Activated naive CD4-positive, alpha-beta T cell (primary cell): ENCODE data around the gene MLIP.
"Not testable (repeated sequence)": the region's sequence is repeated elsewhere in the genome, so short reads cannot be mapped to it uniquely, and the experiment has no call there.

ENCODE experiments used
- DNase-seq, 4 experiments: peaks; one replicate each; lab custom pipeline; 2025; lab: John Stamatoyannopoulos, UW

Gene MLIP

DNA sequence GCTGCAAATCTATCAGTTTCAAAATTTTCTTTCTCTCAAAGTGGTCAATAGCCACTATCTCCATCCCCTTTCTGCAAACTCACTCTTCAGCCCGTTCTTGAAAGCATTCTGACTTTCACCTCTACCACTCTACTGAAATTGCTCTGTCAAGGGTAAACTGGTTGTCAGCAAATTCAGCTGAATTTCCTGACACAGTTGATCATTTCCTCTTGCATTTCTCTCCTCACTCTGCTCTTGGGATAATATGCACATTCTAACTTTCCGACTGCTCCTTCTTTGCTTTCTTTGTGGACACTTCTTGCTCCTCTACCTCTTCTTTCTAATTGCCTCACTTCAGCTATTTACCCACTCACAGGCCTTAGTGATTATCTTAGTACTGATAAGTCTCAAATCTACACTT lies 123.3 kb downstream of the MLIP start:
- DNase-seq, result no peak

GRCh38 chr6:54236984-54237383 lies 125.7 kb downstream of the MLIP start:
- no peak for DNase-seq

GRCh38 chr6:54238396-54238795 lies 127.2 kb downstream of the MLIP start:
- DNase-seq, result no peak

- no peak for DNase-seq
Observed at GRCh38 chr6:54243699-54244098, 132.5 kb downstream of the MLIP start.

- DNase-seq, result no peak
Observed at GRCh38 chr6:54244430-54244829, 133.2 kb downstream of the MLIP start.

GRCh38 chr6:54245265-54245664 lies 134.0 kb downstream of the MLIP start:
- no peak for DNase-seq

DNA sequence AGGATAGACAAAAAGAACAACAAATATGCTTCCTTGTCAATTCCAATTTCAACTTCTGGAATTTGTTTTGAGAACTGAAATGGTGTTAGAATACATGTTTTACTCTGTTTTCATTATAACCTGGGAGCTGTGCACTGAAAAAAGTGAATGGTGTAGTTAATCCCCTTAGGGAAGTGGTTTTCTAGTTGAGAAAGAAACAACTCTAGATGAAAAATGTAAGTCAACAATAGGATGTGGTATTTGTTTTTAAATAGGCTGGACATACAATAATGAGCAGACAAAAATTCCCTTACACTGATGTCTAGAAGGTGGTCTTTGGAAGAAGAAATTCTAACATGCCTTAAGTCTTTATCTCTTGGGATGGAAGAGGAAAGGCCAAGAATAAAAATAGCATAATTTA lies 137.1 kb downstream of the MLIP start:
- DNase-seq, result no peak

DNA sequence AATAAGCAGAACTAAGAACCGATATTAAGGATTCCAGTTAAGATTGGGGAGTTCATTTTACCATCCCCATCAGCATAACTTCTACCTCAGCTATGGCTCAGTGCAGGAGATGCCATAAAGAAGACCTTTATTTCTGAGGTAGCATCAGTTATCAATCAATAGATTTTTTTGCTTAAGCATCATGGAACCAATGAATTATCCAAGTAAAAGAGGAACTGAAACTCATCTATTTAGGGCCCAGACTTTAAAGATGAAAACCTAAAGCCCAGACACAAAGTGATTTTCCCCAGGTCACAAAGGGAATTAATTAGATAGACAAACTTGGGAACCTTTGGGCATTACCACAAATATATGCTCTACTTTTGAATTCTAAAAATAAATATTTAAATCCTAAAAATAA lies 137.8 kb downstream of the MLIP start:
- DNase-seq, result no peak

DNA sequence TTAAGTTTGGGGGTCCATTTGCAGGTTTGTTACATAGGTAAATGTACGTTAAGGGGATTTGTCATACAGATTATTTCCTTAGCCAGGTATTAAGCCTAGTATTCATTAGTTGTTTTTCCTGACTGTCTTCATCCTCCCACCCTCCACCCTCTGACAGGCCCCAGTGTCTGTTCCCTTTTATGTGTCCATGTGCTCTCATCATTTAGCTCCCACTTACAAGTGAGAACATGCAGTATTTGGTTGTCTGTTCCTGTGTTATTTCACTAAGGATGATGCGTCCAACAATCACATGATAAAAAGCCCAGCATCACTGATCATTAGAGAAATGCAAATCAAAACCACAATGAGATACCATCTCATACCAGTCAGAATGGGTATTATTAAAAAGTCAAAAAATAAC lies 138.6 kb downstream of the MLIP start:
- not testable (repeated sequence) for DNase-seq

DNA sequence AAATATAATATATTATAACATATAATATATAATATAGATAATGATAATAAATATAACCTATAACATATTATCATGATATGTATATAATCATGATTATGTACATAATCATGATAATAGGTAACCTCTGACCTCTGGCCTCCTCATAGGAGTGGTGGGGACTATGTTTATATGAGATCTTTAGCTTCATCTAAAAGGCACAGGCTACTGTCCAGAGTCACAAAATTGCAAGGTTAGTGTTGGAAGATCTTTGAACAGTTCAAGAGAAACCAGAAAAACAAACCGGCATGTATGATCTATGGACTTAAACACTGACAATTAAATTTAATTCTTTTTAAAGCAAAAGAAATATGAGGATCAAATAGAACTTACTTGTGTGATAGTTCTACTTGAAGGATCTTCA lies 141.3 kb downstream of the MLIP start:
- DNase-seq, result no peak

DNA sequence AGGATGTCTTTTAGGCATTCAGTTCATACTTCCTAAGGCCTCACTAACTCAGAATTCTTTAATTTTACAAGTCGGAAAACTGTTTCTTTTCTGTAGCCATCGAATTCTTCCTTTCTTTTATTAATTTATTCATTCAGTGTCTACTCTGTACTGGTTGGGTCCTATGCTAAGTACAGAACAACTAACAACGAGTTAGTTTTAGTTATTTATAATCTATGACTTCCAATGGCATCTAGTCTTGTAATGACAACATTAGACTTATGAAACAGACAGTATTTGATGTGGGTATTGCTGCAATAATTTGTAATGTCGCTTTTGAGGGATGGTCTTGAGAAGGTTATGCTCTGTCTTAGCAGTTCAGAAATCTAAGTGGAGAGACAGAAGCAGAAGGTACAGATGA lies 141.7 kb downstream of the MLIP start:
- no peak for DNase-seq

- no peak for DNase-seq
Observed at GRCh38 chr6:54254886-54255285, 143.6 kb downstream of the MLIP start.

- DNase-seq, result no peak
Observed at GRCh38 chr6:54255886-54256285, 144.6 kb downstream of the MLIP start.

- no peak for DNase-seq
Observed at GRCh38 chr6:54260025-54260424, 148.8 kb downstream of the MLIP start.

DNA sequence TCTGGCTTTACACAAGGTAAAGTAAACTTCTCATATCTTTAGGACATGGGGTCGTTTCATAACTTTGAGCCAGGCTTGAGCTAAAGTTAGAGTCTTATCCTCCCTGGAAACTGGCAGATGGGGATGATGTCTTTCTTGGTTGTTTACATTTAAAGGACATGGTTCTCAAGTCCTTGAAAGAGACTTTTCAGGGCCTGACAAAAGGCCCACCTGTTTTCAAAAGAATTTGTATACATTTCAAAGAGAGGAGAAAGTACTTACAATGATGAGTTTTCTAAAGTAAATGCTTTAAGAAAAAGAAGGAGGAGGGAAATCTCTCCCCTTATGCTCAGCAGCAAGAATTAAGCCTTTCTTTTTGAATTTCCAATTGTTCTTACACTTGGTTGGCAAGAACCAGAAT lies 151.3 kb downstream of the MLIP start:
- no peak for DNase-seq

DNA sequence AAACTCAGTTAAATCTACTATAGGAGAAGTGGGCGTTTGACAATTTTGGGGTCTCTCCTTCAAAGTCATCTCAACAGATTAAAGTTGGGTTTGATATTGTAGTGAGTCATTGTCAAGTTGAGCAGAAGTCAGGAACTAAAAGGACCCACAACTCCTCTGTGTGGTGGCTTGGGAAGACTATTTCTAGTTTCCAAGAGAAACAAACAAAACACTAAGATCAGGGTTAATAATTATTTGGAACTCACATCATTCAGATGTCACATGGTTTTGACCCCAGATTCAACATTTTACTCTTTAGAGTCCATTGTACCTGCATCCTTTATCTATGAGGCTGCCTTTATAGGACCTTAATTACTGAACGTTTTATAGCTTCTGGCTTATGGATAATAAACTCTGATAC lies 151.7 kb downstream of the MLIP start:
- no peak for DNase-seq

- no peak for DNase-seq
Observed at GRCh38 chr6:54264581-54265272, 153.5 kb downstream of the MLIP start.

GRCh38 chr6:54266400-54266923 lies 155.2 kb downstream of the MLIP start:
- DNase-seq, result no peak

DNA sequence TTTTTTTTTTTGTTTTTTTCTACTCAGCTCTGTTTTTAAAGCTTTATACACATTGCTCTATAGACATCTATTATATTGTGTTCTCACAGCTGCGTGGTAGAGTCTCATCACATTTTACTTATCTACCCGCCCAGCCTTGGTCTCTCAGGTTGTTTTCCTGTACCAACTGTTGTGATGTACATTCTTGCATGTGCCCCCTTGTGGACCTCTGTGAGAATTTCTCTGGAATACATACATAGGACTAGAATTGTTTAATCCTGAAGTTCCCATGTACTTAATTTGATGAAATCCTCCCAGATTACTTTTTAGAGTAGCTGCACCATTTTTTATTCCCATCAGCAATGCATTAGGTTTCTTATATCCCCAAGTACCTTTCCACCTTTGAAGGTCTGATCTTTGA lies 156.6 kb downstream of the MLIP start:
- DNase-seq, result no peak

GRCh38 chr6:54273214-54273820 lies 162.1 kb downstream of the MLIP start:
- no peak for DNase-seq

- DNase-seq, result no peak
Observed at GRCh38 chr6:54274383-54274782, 163.1 kb downstream of the MLIP start.

- DNase-seq, result no peak
Observed at GRCh38 chr6:54282186-54282585, 170.9 kb downstream of the MLIP start.

DNA sequence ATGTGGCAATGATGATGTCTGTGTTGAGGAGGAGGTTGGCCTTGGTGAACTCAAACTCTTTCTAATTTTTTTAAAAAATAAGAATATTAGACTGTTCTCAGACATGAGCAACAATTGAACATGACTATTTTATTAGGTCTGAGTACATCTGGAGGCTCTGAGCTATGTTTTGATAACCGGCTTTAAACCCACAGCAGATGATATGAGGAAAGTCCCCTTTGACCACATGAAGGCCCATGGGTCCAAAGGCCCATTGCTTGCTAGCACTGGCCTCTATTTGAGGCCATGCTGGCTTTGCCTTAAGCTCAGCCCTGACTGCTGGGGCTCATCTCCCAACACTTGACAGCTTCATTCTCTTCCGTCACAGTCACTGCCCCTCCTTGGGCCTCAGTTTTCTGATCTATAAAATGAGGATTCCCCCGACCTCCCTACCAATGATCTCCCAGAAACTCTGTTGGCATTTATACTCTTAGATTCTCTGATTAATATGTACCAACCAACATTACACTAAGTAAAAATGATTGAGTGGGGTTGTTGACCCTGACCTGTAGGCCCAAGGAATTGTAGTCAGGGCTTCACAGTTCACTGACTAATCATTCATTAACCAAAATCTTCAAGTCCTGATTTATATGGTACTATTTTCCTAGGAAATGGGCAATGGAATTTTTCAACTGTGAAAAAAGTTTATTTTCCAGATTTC lies 173.1 kb downstream of the MLIP start:
- DNase-seq, result no peak
